ENCODE measurements around the gene DOCK1. TPM values are rescaled to one million over a fixed set of nuclear protein-coding genes. Genes with fewer than 3 reads are reported as not detected.

DOCK1 gene
- total RNA-seq, 2 donors from 2014 or later, result 72.4 to 89.3 TPM

DNA sequence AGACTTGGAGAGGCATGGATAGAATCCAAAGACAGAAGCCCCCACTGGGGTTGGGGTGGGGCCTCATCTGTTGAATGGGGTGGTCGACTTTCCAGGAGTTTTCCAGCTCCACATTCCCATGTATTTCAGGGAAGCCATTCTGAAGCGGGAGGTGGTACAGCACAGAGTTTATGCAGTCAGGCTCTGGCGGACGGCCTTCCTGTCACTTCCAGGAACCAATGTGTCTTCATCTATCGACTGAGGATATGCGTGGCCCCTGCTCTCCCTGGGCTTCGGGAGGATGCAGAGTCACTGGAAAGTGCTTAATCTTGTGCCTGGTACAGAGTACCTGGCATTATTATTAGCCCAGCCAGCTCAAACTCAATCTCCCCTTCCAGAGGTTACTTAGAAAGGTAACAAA is 26.3 kb downstream of the DOCK1 start:
- WGBS, 2 experiments (ENCODE audit: insufficient coverage in 1 of 2, insufficient read length in 1 of 2), result 97 to 98% methylated on average over 7 of the region's 7 CpGs
- no peaks in the 10 kb centered on the region for H3K9me3 Mint-ChIP-seq
- H3K4me3 ChIP-seq (ENCODE audit: low read length), result no peak overlapping the region
- TF ChIP-seq, protein P1, sequence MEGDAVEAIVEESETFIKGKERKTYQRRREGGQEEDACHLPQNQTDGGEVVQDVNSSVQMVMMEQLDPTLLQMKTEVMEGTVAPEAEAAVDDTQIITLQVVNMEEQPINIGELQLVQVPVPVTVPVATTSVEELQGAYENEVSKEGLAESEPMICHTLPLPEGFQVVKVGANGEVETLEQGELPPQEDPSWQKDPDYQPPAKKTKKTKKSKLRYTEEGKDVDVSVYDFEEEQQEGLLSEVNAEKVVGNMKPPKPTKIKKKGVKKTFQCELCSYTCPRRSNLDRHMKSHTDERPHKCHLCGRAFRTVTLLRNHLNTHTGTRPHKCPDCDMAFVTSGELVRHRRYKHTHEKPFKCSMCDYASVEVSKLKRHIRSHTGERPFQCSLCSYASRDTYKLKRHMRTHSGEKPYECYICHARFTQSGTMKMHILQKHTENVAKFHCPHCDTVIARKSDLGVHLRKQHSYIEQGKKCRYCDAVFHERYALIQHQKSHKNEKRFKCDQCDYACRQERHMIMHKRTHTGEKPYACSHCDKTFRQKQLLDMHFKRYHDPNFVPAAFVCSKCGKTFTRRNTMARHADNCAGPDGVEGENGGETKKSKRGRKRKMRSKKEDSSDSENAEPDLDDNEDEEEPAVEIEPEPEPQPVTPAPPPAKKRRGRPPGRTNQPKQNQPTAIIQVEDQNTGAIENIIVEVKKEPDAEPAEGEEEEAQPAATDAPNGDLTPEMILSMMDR (conservative IDR thresholded peaks at IDR 0.05), result no peak
- H3K27me3 ChIP-seq (ENCODE audit: control insufficient read depth, insufficient read depth, low read length, poor library complexity, severe bottlenecking), result no peaks in the 10 kb centered on the region
- no peaks in the 10 kb centered on the region for H3K9me3 ChIP-seq (ENCODE audit: control insufficient read depth, low read length)
- no peaks in the 10 kb centered on the region for H3K27me3 Mint-ChIP-seq (ENCODE audit: insufficient read depth)
- H3K4me1 ChIP-seq (ENCODE audit: control insufficient read depth, insufficient read depth, low read length), result peaks cover 4% of the 10 kb centered on the region
- DNase-seq, result no peak
- no peak overlapping the region for H3K4me3 Mint-ChIP-seq
- peaks cover 12% of the 10 kb centered on the region for H3K4me1 Mint-ChIP-seq
- no peak overlapping the region for H3K27ac ChIP-seq (ENCODE audit: low read depth, low read length)
- H3K36me3 ChIP-seq (ENCODE audit: control insufficient read depth, insufficient read depth, low read length), result peaks cover 21% of the 10 kb centered on the region
- H3K27ac Mint-ChIP-seq, result no peak overlapping the region
- peaks cover 40% of the 10 kb centered on the region for H3K36me3 Mint-ChIP-seq (ENCODE audit: low read depth)
- no peak overlapping the region for H3K9ac ChIP-seq (ENCODE audit: extremely low read depth, low read length, poor library complexity, severe bottlenecking)

DNA sequence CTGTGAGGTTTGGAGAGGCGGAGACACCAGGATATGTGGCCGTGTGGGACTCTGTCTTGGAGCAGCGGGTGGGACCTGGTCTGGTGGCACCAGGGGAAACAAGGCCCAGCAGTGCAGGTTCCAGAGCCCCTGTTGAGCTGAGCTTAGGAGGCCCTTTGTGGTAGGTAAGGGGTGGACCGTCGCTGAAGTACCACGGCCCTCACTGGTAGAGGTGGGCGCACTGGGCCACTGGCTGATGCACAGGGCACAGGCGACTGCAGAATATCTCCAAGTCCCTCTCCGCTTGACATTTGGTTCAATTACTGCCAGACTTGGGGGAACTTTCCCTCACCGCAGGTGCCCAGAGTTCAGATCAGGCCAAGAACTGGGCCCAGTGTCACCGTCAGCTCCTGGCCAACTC is 27.3 kb downstream of the DOCK1 start:
- Histone ChIP-seq H3K9me3 (ENCODE audit: control insufficient read depth, low read length) (peaks cover 4% of the 10 kb centered on the region), H3K4me3 (ENCODE audit: low read length) (no peak overlapping the region), H3K27ac (ENCODE audit: low read depth, low read length) (no peak overlapping the region), H3K27me3 (ENCODE audit: control insufficient read depth, insufficient read depth, low read length, poor library complexity, severe bottlenecking) (no peaks in the 10 kb centered on the region), H3K9ac (ENCODE audit: extremely low read depth, low read length, poor library complexity, severe bottlenecking) (no peak overlapping the region), H3K4me1 (ENCODE audit: control insufficient read depth, insufficient read depth, low read length) (peaks cover 4% of the 10 kb centered on the region), H3K36me3 (ENCODE audit: control insufficient read depth, insufficient read depth, low read length) (peaks cover 17% of the 10 kb centered on the region)
- Mint-ChIP-seq H3K36me3 (ENCODE audit: low read depth) (peaks cover 41% of the 10 kb centered on the region), H3K27me3 (ENCODE audit: insufficient read depth) (no peaks in the 10 kb centered on the region), H3K9me3 (peaks cover 4% of the 10 kb centered on the region), H3K4me1 (peaks cover 12% of the 10 kb centered on the region), H3K4me3 (no peak overlapping the region), H3K27ac (peak overlapping the region; percentile 60)
- no peak for DNase-seq
- TF ChIP-seq, protein P1 (conservative IDR thresholded peaks at IDR 0.05), result no peak
- WGBS, 2 experiments (ENCODE audit: insufficient coverage in 1 of 2, insufficient read length in 1 of 2), result 95 to 97% methylated on average over 9 to 11 of the region's 11 CpGs

DNA sequence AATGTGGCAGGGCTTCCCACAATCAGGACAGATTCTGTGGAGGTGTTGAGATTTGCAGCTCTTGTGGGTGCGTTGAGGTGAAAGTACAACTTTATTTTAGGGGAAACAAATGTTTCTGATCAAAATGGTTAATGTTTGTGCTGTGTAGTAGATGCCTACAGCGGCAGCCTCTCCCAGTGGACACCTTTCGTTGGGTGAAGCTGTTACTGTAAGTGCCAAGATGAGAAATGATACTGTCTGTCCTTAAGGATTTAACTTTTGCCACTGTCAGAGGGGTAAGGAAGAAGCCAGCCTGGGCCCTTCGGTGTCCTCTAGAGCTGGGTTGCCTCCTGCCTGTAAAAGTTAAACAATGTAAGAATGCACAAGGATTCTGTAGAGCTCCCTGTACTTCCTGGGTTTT is 27.9 kb downstream of the DOCK1 start:
- Histone ChIP-seq H3K9ac (ENCODE audit: extremely low read depth, low read length, poor library complexity, severe bottlenecking) (no peak overlapping the region), H3K27me3 (ENCODE audit: control insufficient read depth, insufficient read depth, low read length, poor library complexity, severe bottlenecking) (no peaks in the 10 kb centered on the region), H3K36me3 (ENCODE audit: control insufficient read depth, insufficient read depth, low read length) (peaks cover 11% of the 10 kb centered on the region), H3K27ac (ENCODE audit: low read depth, low read length) (no peak overlapping the region), H3K4me3 (ENCODE audit: low read length) (no peak overlapping the region), H3K9me3 (ENCODE audit: control insufficient read depth, low read length) (peaks cover 6% of the 10 kb centered on the region), H3K4me1 (ENCODE audit: control insufficient read depth, insufficient read depth, low read length) (peaks cover 4% of the 10 kb centered on the region)
- TF ChIP-seq, protein P1 (conservative IDR thresholded peaks at IDR 0.05), result no peak
- 92 to 100% methylated on average over 2 to 4 of the region's 4 CpGs for WGBS, 2 experiments (ENCODE audit: insufficient coverage in 1 of 2, insufficient read length in 1 of 2)
- Mint-ChIP-seq H3K27me3 (ENCODE audit: insufficient read depth) (no peaks in the 10 kb centered on the region), H3K4me3 (no peak overlapping the region), H3K9me3 (peaks cover 6% of the 10 kb centered on the region), H3K36me3 (ENCODE audit: low read depth) (peaks cover 37% of the 10 kb centered on the region), H3K27ac (peak overlapping the region; percentile 60), H3K4me1 (peaks cover 8% of the 10 kb centered on the region)
- DNase-seq, result no peak

Data from endodermal cell (in vitro differentiated cells).